ENCODE results near the gene COQ8A. TPM values are rescaled to one million over a fixed set of nuclear protein-coding genes. Genes with fewer than 3 reads are reported as not detected.

The COQ8A gene
- total and polyA plus RNA-seq, 2 donors (not counting 1 experiment from before 2014, with no cell fraction given): 3.8 to 19.7 TPM

GRCh38 chr1:226983247-226983991, 43.3 kb downstream of the COQ8A start:
- H3K4me1 ChIP-seq (ENCODE audit: control insufficient read depth, extremely low read depth, insufficient read depth, low read length): no peaks in the 10 kb centered on the region
- no peaks in the 10 kb centered on the region for H3K27me3 ChIP-seq (ENCODE audit: control insufficient read depth, insufficient read depth, low read length)
- H3K9me3 ChIP-seq (ENCODE audit: control insufficient read depth, insufficient read depth, low read depth, low read length): no peaks in the 10 kb centered on the region
- H3K4me2 ChIP-seq (ENCODE audit: extremely low read depth, insufficient read depth, low read length): no peak overlapping the region
- H3K79me2 ChIP-seq (ENCODE audit: control insufficient read depth, insufficient read depth, low read length): no peaks in the 10 kb centered on the region
- H4K20me1 ChIP-seq (ENCODE audit: control insufficient read depth, extremely low read depth, insufficient read depth, low read length): no peaks in the 10 kb centered on the region
- no peak overlapping the region for H3K27ac ChIP-seq (ENCODE audit: insufficient read depth, low read length)
- TF ChIP-seq CTCF (conservative IDR thresholded peaks at IDR 0.05 in 1 of 2, IDR thresholded peaks at IDR 0.05 in 1 of 2; ENCODE audit: low read depth in 1 of 2, low read length in 2 of 2) (no peak), EZH2 (IDR thresholded peaks at IDR 0.05; ENCODE audit: low read length, missing control alignments) (no peak)
- H2AFZ ChIP-seq (ENCODE audit: low read length): no peak overlapping the region
- no peak overlapping the region for H3K4me3 ChIP-seq (replicated peaks in 1 of 4; ENCODE audit: control extremely low read depth in 1 of 4, insufficient read depth in 1 of 4, low read depth in 3 of 4, low read length in 4 of 4)
- no peak for DNase-seq (ENCODE audit: low read depth in 2 of 2)
- H3K9ac ChIP-seq (ENCODE audit: insufficient read depth, low read length): no peak overlapping the region
- H3K36me3 ChIP-seq (ENCODE audit: control insufficient read depth, insufficient read depth, low read length): no peaks in the 10 kb centered on the region

- Histone ChIP-seq H3K4me1 (ENCODE audit: control insufficient read depth, extremely low read depth, insufficient read depth, low read length) (no peaks in the 10 kb centered on the region), H3K9me3 (ENCODE audit: control insufficient read depth, insufficient read depth, low read depth, low read length) (no peaks in the 10 kb centered on the region), H3K36me3 (ENCODE audit: control insufficient read depth, insufficient read depth, low read length) (no peaks in the 10 kb centered on the region), H3K9ac (ENCODE audit: insufficient read depth, low read length) (no peak overlapping the region), H3K27ac (ENCODE audit: insufficient read depth, low read length) (no peak overlapping the region), H3K27me3 (ENCODE audit: control insufficient read depth, insufficient read depth, low read length) (no peaks in the 10 kb centered on the region), H3K4me2 (ENCODE audit: extremely low read depth, insufficient read depth, low read length) (no peak overlapping the region), H3K79me2 (ENCODE audit: control insufficient read depth, insufficient read depth, low read length) (no peaks in the 10 kb centered on the region), H3K4me3 (replicated peaks in 1 of 4; ENCODE audit: control extremely low read depth in 1 of 4, insufficient read depth in 1 of 4, low read depth in 3 of 4, low read length in 4 of 4) (no peak overlapping the region), H2AFZ (ENCODE audit: low read length) (no peak overlapping the region), H4K20me1 (ENCODE audit: control insufficient read depth, extremely low read depth, insufficient read depth, low read length) (no peaks in the 10 kb centered on the region)
- TF ChIP-seq CTCF (conservative IDR thresholded peaks at IDR 0.05 in 1 of 2, IDR thresholded peaks at IDR 0.05 in 1 of 2; ENCODE audit: low read depth in 1 of 2, low read length in 2 of 2) (no peak), EZH2 (IDR thresholded peaks at IDR 0.05; ENCODE audit: low read length, missing control alignments) (no peak)
- DNase-seq (ENCODE audit: low read depth in 2 of 2): no peak
Measured at GRCh38 chr1:226983992-226984364, 43.9 kb downstream of the COQ8A start.

GRCh38 chr1:226984521-226985238, 44.6 kb downstream of the COQ8A start:
- no peak for DNase-seq (ENCODE audit: low read depth in 2 of 2)
- Histone ChIP-seq H3K9me3 (ENCODE audit: control insufficient read depth, insufficient read depth, low read depth, low read length) (no peaks in the 10 kb centered on the region), H4K20me1 (ENCODE audit: control insufficient read depth, extremely low read depth, insufficient read depth, low read length) (no peaks in the 10 kb centered on the region), H3K4me2 (ENCODE audit: extremely low read depth, insufficient read depth, low read length) (no peak overlapping the region), H3K9ac (ENCODE audit: insufficient read depth, low read length) (no peak overlapping the region), H3K4me1 (ENCODE audit: control insufficient read depth, extremely low read depth, insufficient read depth, low read length) (no peaks in the 10 kb centered on the region), H3K4me3 (replicated peaks in 1 of 4; ENCODE audit: control extremely low read depth in 1 of 4, insufficient read depth in 1 of 4, low read depth in 3 of 4, low read length in 4 of 4) (no peak overlapping the region), H3K27me3 (ENCODE audit: control insufficient read depth, insufficient read depth, low read length) (no peaks in the 10 kb centered on the region), H3K79me2 (ENCODE audit: control insufficient read depth, insufficient read depth, low read length) (no peaks in the 10 kb centered on the region), H3K27ac (ENCODE audit: insufficient read depth, low read length) (no peak overlapping the region), H2AFZ (ENCODE audit: low read length) (no peak overlapping the region), H3K36me3 (ENCODE audit: control insufficient read depth, insufficient read depth, low read length) (no peaks in the 10 kb centered on the region)
- no peak for TF ChIP-seq EZH2 (IDR thresholded peaks at IDR 0.05; ENCODE audit: low read length, missing control alignments)
- TF ChIP-seq CTCF (conservative IDR thresholded peaks at IDR 0.05 in 1 of 2, IDR thresholded peaks at IDR 0.05 in 1 of 2; ENCODE audit: low read depth in 1 of 2, low read length in 2 of 2): no peak

All from fibroblast of lung (primary cell).